Measurements from ENCODE around the gene CEP83.

GRCh38 chr12:94429191-94429590, 30.5 kb downstream of the CEP83 start:
- TF ChIP-seq CTCF (IDR thresholded peaks at IDR 0.05) (no peak), POLR2A (IDR thresholded peaks at IDR 0.05) (no peak)
